ENCODE results near the gene POLD4. TPM values are rescaled to one million over a fixed set of nuclear protein-coding genes. Genes with fewer than 3 reads are reported as not detected.

The POLD4 gene
- total RNA-seq, 1 experiment from 2014 or later, result 19.5 TPM

DNA sequence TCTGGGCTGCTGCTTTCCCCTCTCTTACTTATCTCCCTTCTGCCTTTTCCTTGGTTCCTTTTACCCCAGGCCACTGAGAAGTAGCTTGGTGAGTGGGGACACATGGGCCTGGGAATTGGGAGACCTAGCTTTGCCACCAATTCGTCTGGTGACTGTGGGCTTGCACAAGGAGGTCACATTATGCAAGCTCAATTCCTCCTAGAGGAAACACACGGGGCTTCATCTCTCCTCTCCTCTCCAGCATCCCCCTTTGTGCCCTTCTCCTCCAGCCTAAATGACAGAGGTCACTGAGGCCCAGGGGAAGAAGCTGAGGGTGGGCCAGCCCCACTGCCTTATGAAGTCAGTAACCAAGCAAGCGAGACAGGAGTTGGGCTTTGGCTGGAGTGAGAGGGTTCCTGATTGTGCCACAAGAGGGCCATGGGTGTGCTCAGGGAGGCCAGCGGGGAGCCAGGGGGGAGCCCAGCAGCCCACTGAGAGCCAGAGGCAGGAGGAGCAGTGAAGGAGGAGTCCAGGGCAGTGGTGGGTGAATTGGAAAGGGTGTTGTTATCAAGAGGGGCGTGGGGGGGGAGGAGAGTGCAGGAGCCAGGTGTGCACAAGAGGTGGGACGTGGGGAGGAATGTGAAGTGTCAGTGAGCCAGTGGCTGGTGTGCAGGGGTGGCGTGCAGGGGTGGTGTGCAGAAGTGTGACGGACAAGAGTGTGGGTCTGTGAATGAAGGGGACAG is 18.0 kb upstream of the POLD4 start:
- no peak overlapping the region for H2BK5ac ChIP-seq (ENCODE audit: insufficient read length, low read length)
- no peak overlapping the region for H4K8ac ChIP-seq (replicated peaks; ENCODE audit: insufficient read length, low read depth, low read length)
- TF ChIP-seq, protein P1, sequence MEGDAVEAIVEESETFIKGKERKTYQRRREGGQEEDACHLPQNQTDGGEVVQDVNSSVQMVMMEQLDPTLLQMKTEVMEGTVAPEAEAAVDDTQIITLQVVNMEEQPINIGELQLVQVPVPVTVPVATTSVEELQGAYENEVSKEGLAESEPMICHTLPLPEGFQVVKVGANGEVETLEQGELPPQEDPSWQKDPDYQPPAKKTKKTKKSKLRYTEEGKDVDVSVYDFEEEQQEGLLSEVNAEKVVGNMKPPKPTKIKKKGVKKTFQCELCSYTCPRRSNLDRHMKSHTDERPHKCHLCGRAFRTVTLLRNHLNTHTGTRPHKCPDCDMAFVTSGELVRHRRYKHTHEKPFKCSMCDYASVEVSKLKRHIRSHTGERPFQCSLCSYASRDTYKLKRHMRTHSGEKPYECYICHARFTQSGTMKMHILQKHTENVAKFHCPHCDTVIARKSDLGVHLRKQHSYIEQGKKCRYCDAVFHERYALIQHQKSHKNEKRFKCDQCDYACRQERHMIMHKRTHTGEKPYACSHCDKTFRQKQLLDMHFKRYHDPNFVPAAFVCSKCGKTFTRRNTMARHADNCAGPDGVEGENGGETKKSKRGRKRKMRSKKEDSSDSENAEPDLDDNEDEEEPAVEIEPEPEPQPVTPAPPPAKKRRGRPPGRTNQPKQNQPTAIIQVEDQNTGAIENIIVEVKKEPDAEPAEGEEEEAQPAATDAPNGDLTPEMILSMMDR (conservative IDR thresholded peaks at IDR 0.05), result peak; percentile 60
- no peak overlapping the region for H3K27ac ChIP-seq (ENCODE audit: insufficient read length, low read depth, low read length)
- no peak overlapping the region for H3K4ac ChIP-seq (ENCODE audit: low read depth, low read length)
- Mint-ChIP-seq H3K27me3 (ENCODE audit: low read depth) (peaks cover 76% of the 10 kb centered on the region), H3K36me3 (ENCODE audit: insufficient read depth in 1 of 3, low read depth in 3 of 3) (no peaks in the 10 kb centered on the region; a peak in 1 of 7 replicates), H3K27ac (no peak overlapping the region), H3K9me3 (no peaks in the 10 kb centered on the region; a peak in 1 of 5 replicates), H3K4me3 (peak overlapping the region; percentile 65 to 85), H3K4me1 (peaks cover 44 to 50% of the 10 kb centered on the region in 2 experiments)
- no peak overlapping the region for H2BK120ac ChIP-seq (ENCODE audit: low read depth, low read length, poor library complexity, severe bottlenecking)
- DNase-seq, result peak; percentile 66
- H3K18ac ChIP-seq (ENCODE audit: insufficient read length, low read depth, low read length), result no peak overlapping the region
- H3K56ac ChIP-seq (ENCODE audit: insufficient read length, low read depth, low read length), result no peak overlapping the region
- no peak overlapping the region for H3K14ac ChIP-seq (ENCODE audit: insufficient read depth, low read length)
- no peaks in the 10 kb centered on the region for H3K9me3 ChIP-seq (ENCODE audit: control insufficient read depth, low read depth, low read length)
- no peak overlapping the region for H4K91ac ChIP-seq (ENCODE audit: insufficient read length, low read depth, low read length)
- H3K9ac ChIP-seq (ENCODE audit: extremely low read depth, insufficient read length, low read length), result no peak overlapping the region
- H2BK20ac ChIP-seq (ENCODE audit: low read depth, low read length, poor library complexity, severe bottlenecking), result no peak overlapping the region
- no peak overlapping the region for H4K5ac ChIP-seq (ENCODE audit: insufficient read length, low read depth, low read length)
- H3K23me2 ChIP-seq (ENCODE audit: insufficient read length, low read depth, low read length, poor library complexity, severe bottlenecking), result peaks cover 30% of the 10 kb centered on the region
- H2AFZ ChIP-seq (ENCODE audit: low read length), result no peak overlapping the region
- peaks cover 3% of the 10 kb centered on the region; the same call in 1 of the 2 replicates for H3K27me3 ChIP-seq (ENCODE audit: insufficient read depth, low read length)
- peaks cover 3% of the 10 kb centered on the region for H4K20me1 ChIP-seq (ENCODE audit: control insufficient read depth, insufficient read depth, insufficient read length)
- no peaks in the 10 kb centered on the region for H3K79me1 ChIP-seq (ENCODE audit: insufficient read depth, low read depth, low read length, poor library complexity, severe bottlenecking)
- no peaks in the 10 kb centered on the region for H3K79me2 ChIP-seq (ENCODE audit: insufficient read depth, low read length)
- no CpG with 5 or more reads among the region's 8 CpGs for WGBS (ENCODE audit: extremely low coverage, insufficient read length, low lambda C conversion rate)
- H3K23ac ChIP-seq (ENCODE audit: insufficient read length, low read depth, low read length), result no peak overlapping the region
- no peak overlapping the region for H3T11ph ChIP-seq (ENCODE audit: low read length)
- peaks cover 7% of the 10 kb centered on the region; the same call in 1 of the 2 replicates for H3K4me1 ChIP-seq (ENCODE audit: insufficient read depth, low read length)
- peak overlapping the region; percentile 37 for H3K4me2 ChIP-seq (ENCODE audit: insufficient read depth, insufficient read length, low read length)
- no peak overlapping the region for H2AK5ac ChIP-seq (ENCODE audit: insufficient read length, low read length)
- H2BK12ac ChIP-seq (ENCODE audit: insufficient read length, low read depth, low read length), result no peak overlapping the region
- no peak overlapping the region for H2BK15ac ChIP-seq (ENCODE audit: low read depth, low read length)

All from H9 (cell line).